Colonic mucosa (tissue), 4 donors: ENCODE results near the gene TAAR1. TPM values are rescaled to one million over a fixed set of nuclear protein-coding genes. Genes with fewer than 3 reads are reported as not detected.

Experiments used
- DNase-seq: peaks from one replicate; pipeline ENCODE4 v3.0.0-alpha.2; 2020
- H3K27ac ChIP-seq: fragments of 200-600 bp; one replicate; pipeline ENCODE4 v1.8.0; 2021
- H3K27me3 ChIP-seq: fragments of 200-600 bp; one replicate; pipeline ENCODE4 v1.8.0; 2021
- H3K36me3 ChIP-seq: fragments of 200-600 bp; one replicate; pipeline ENCODE4 v1.8.0; 2021
- H3K4me1 ChIP-seq: fragments of 200-600 bp; one replicate; pipeline ENCODE4 v1.8.0; 2021; ENCODE audit warnings: mild to moderate bottlenecking
- H3K4me3 ChIP-seq: fragments of 200-600 bp; one replicate; pipeline ENCODE4 v1.8.0; 2021
- H3K9ac ChIP-seq, 2 donors: one replicate each; pipeline ENCODE4 v1.7.0; 2013; ENCODE audit warnings: control low read depth in 2 of 2, low read depth in 2 of 2, low read length in 2 of 2
- H3K9me3 ChIP-seq: fragments of 200-600 bp; one replicate; pipeline ENCODE4 v1.8.0; 2021
- CTCF ChIP-seq: fragments of 200-600 bp; IDR thresholded peaks from one replicate; pipeline ENCODE4 v1.8.0; 2022; ENCODE audit warnings: antibody characterized with exemption, mild to moderate bottlenecking
- intact Hi-C: fragments of 100-400 bp; cut with DNase I; formaldehyde crosslinking; loops from one replicate; pipeline ENCODE4 v1.14.1; 2022
- total RNA-seq, 2 donors: library from RNA; stranded (reverse); fragmentation: NEBNext Ultra II Directional in 1 of 2; extraction: Animal tissue kit (Norgen Biotek cat#: 25700) in 1 of 2; gene quantifications; one replicate each; pipeline ENCODE4 v1.2.1, GENCODE V29; 2021
- donor health status: healthy.
- donor health status: DM: no; HTN: no; CAD: no.
- donor health status: DM: no; HTN: no; CAD: no.

Gene TAAR1
- total RNA-seq, 2 donors from 2014 or later, result not detected

DNA sequence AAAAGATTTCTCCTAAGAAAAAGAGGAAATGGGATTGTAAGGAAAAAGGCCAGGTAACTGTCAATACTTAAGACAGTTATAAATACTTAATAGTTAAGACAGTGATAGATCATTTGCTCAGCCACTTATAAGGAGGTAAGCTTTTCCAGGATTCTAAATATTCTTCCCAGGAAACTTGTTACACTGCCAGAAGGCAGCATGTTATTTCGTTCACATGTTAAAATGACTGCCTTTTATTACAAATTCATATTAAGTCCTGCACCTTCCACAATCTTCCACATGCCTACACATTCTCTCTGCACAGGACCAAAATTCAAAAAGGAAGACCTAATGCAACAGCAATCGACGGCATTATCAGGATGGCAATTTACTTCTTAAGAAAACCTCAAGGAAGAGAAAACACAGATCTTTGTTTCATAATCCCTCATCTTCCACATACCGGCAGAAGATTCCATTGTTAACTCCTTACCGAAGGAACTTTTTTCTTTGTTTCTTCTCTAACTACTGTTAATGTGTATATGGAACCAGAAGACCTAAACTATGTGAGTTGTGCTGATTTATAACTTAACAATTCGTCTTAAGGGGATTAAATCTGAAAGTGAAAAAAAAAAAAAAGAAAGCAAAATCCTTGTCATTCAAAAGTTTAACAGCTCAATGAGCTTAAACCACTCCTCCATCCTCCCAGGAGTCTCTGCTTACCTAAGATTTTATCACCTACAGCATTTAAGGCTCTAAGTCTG is 35.7 kb downstream of the TAAR1 start:
- no peak overlapping the region for H3K27ac ChIP-seq
- no peaks in the 10 kb centered on the region for H3K9me3 ChIP-seq
- no peaks in the 10 kb centered on the region for H3K4me1 ChIP-seq
- intact Hi-C loops, result no loop called here
- DNase-seq, result no peak
- H3K27me3 ChIP-seq, result no peaks in the 10 kb centered on the region
- no peak overlapping the region for H3K4me3 ChIP-seq
- H3K36me3 ChIP-seq, result no peaks in the 10 kb centered on the region
- TF ChIP-seq CTCF, result no peak
- no peak overlapping the region for H3K9ac ChIP-seq

- H3K27me3 ChIP-seq, result no peaks in the 10 kb centered on the region
- DNase-seq, result no peak
- no peaks in the 10 kb centered on the region for H3K4me1 ChIP-seq
- H3K4me3 ChIP-seq, result no peak overlapping the region
- no peak overlapping the region for H3K9ac ChIP-seq
- TF ChIP-seq CTCF, result no peak
- intact Hi-C loops, result no loop called here
- no peaks in the 10 kb centered on the region for H3K9me3 ChIP-seq
- H3K27ac ChIP-seq, result no peak overlapping the region
- H3K36me3 ChIP-seq, result no peaks in the 10 kb centered on the region
Measured at GRCh38 chr6:132616677-132617076, 42.3 kb downstream of the TAAR1 start.

- no peaks in the 10 kb centered on the region for H3K9me3 ChIP-seq
- TF ChIP-seq CTCF, result no peak
- no peaks in the 10 kb centered on the region for H3K36me3 ChIP-seq
- no peaks in the 10 kb centered on the region for H3K4me1 ChIP-seq
- H3K27me3 ChIP-seq, result no peaks in the 10 kb centered on the region
- no peak overlapping the region for H3K27ac ChIP-seq
- H3K4me3 ChIP-seq, result no peak overlapping the region
- DNase-seq, result no peak
- intact Hi-C loops, result no loop called here
- no peak overlapping the region for H3K9ac ChIP-seq
Measured at GRCh38 chr6:132614554-132614953, 44.4 kb downstream of the TAAR1 start.

DNA sequence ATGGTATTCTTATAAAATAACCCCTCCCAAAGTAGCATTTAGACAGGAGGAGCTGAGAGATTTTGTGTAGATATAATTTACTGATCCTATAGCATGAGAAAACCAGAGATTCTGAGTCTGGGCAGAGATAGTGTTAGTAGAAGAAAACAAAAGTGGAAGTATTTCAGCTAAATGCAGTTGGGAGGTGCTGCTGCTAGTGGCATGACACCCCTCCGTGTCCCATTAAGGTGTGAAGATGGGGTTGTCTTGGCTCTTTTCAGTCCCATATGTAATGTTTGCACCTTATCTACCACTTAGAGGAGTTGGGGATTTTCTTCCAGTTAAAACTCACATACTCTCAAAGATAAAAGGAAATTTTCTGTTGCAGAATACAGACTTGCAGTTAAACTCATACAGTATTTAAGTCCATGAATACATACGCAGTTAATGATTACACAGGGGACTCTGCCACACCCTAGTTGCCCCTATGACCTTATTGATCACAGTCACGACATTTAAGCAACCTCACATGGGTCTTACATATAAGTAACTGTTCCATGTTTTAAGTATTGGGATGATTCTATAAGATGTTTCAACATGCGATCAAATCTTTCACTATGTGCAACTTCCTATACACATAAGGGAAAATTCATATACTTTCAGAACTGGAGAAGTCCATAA is 46.4 kb downstream of the TAAR1 start:
- Histone ChIP-seq H3K27me3 (no peaks in the 10 kb centered on the region), H3K27ac (no peak overlapping the region), H3K4me3 (no peak overlapping the region), H3K4me1 (no peaks in the 10 kb centered on the region), H3K36me3 (no peaks in the 10 kb centered on the region), H3K9me3 (no peaks in the 10 kb centered on the region), H3K9ac (no peak overlapping the region)
- no peak for TF ChIP-seq CTCF
- no peak for DNase-seq
- intact Hi-C loops, result no loop called here

- Histone ChIP-seq H3K4me1 (no peaks in the 10 kb centered on the region), H3K9ac (no peak overlapping the region), H3K27ac (no peak overlapping the region), H3K4me3 (no peak overlapping the region), H3K36me3 (no peaks in the 10 kb centered on the region), H3K9me3 (no peaks in the 10 kb centered on the region), H3K27me3 (no peaks in the 10 kb centered on the region)
- intact Hi-C loops, result no loop called here
- no peak for TF ChIP-seq CTCF
- no peak for DNase-seq
Measured at GRCh38 chr6:132611616-132612015, 47.4 kb downstream of the TAAR1 start.
